Duodenal mucosa (tissue), 2 donors: Measurements from ENCODE around the gene ACTL8.

Experiments used
- H3K27ac ChIP-seq: one replicate; pipeline ENCODE4 v1.7.0; 2013; ENCODE audit warnings: low read depth, low read length
- H3K27me3 ChIP-seq, 2 donors: one replicate each; pipeline ENCODE4 v1.7.0; 2013; ENCODE audit warnings: low read length in 2 of 2, control low read depth in 1 of 2; ENCODE audit not compliant: insufficient read depth in 2 of 2, control insufficient read depth in 1 of 2
- H3K36me3 ChIP-seq, 2 donors: one replicate each; pipeline ENCODE4 v1.7.0; 2013; ENCODE audit warnings: low read length in 2 of 2, control low read depth in 1 of 2; ENCODE audit not compliant: insufficient read depth in 2 of 2, control insufficient read depth in 1 of 2
- H3K4me1 ChIP-seq, 2 donors: one replicate each; pipeline ENCODE4 v1.7.0; 2013; ENCODE audit warnings: low read length in 2 of 2, control low read depth in 1 of 2; ENCODE audit not compliant: insufficient read depth in 2 of 2, control insufficient read depth in 1 of 2
- H3K4me3 ChIP-seq, 2 donors: one replicate each; pipeline ENCODE4 v1.7.0; 2013; ENCODE audit warnings: low read length in 2 of 2, low read depth in 1 of 2
- H3K9ac ChIP-seq, 2 donors: one replicate each; pipeline ENCODE4 v1.7.0; 2013; ENCODE audit warnings: low read length in 2 of 2, low read depth in 1 of 2
- H3K9me3 ChIP-seq, 2 donors: one replicate each; pipeline ENCODE4 v1.7.0; 2013; ENCODE audit warnings: low read length in 2 of 2, control low read depth in 1 of 2; ENCODE audit not compliant: control insufficient read depth in 1 of 2

The ACTL8 gene

DNA sequence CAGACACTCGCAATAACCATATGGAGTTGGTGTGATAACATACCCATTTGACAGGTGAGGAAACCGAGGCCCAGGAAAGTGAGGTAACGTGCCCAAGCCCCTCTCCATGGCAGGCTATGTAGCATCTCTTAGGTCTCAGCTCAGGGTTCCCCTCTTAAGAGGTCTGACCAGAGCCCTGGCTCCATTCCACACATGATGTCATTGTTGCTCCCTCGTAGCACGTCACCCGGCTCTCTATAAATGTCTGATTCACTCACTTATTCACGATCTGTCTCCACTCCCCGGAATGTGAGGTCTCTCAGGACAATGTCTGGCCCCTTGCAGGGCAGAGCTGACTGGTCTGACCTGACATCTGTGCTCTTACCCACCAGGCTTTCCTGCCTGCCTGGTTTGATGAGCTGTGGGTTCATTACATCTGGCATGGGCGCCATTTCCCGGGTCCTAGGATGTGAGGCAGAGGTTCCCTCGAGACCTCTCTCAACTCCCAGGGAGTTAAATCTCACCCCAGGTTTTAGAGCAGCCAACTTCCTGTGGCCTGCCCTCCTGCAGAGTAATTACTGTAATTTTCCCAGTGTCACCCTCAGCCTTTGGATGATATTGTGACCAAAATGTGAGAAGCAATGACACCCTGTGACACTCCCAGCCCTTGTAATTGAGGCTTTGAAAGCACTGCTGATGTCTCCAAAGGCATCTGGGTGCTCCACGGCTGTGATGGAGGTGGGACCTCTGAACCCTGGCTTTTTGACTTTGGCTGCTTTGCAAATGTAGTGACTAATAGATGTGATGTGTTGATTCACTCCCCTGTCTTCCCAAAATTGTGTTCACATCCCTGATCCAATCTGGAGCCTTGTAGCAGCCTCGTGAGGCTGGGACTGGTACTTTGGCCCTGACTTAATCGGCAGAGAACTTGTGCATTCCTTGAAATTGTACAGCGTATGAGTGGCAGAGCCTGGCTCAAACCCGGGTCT is 10.6 kb downstream of the ACTL8 start:
- no peak overlapping the region for H3K27ac ChIP-seq

GRCh38 chr1:17768651-17769241 is 13.6 kb downstream of the ACTL8 start:
- H3K36me3 ChIP-seq: no peaks in the 10 kb centered on the region
- no peak overlapping the region for H3K4me3 ChIP-seq
- H3K9ac ChIP-seq: no peak overlapping the region
- H3K27ac ChIP-seq: no peak overlapping the region
- no peaks in the 10 kb centered on the region for H3K9me3 ChIP-seq
- H3K4me1 ChIP-seq: no peaks in the 10 kb centered on the region
- H3K27me3 ChIP-seq: peaks cover 5 to 8% of the 10 kb centered on the region in 2 donors

More for the DNA sequence above, 10.6 kb downstream of the ACTL8 start:
- H3K9ac ChIP-seq: no peak overlapping the region
- H3K4me3 ChIP-seq: no peak overlapping the region
- no peaks in the 10 kb centered on the region for H3K9me3 ChIP-seq
- peaks cover 0 to 4% of the 10 kb centered on the region in 2 donors for H3K27me3 ChIP-seq
- no peaks in the 10 kb centered on the region for H3K36me3 ChIP-seq
- H3K4me1 ChIP-seq: no peaks in the 10 kb centered on the region

- H3K27me3 ChIP-seq: peaks cover 5 to 9% of the 10 kb centered on the region in 2 donors
- no peak overlapping the region for H3K9ac ChIP-seq
- H3K27ac ChIP-seq: no peak overlapping the region
- no peak overlapping the region for H3K4me3 ChIP-seq
- no peaks in the 10 kb centered on the region for H3K4me1 ChIP-seq
- no peaks in the 10 kb centered on the region for H3K36me3 ChIP-seq
- no peaks in the 10 kb centered on the region for H3K9me3 ChIP-seq
Observed at GRCh38 chr1:17770983-17771382, 15.8 kb downstream of the ACTL8 start.

- H3K4me3 ChIP-seq: no peak overlapping the region
- H3K27me3 ChIP-seq: peaks cover 11 to 14% of the 10 kb centered on the region in 2 donors
- H3K27ac ChIP-seq: no peak overlapping the region
- H3K36me3 ChIP-seq: no peaks in the 10 kb centered on the region
- H3K4me1 ChIP-seq: no peaks in the 10 kb centered on the region
- no peaks in the 10 kb centered on the region for H3K9me3 ChIP-seq
- H3K9ac ChIP-seq: no peak overlapping the region
Observed at GRCh38 chr1:17772615-17773212, 17.6 kb downstream of the ACTL8 start.

DNA sequence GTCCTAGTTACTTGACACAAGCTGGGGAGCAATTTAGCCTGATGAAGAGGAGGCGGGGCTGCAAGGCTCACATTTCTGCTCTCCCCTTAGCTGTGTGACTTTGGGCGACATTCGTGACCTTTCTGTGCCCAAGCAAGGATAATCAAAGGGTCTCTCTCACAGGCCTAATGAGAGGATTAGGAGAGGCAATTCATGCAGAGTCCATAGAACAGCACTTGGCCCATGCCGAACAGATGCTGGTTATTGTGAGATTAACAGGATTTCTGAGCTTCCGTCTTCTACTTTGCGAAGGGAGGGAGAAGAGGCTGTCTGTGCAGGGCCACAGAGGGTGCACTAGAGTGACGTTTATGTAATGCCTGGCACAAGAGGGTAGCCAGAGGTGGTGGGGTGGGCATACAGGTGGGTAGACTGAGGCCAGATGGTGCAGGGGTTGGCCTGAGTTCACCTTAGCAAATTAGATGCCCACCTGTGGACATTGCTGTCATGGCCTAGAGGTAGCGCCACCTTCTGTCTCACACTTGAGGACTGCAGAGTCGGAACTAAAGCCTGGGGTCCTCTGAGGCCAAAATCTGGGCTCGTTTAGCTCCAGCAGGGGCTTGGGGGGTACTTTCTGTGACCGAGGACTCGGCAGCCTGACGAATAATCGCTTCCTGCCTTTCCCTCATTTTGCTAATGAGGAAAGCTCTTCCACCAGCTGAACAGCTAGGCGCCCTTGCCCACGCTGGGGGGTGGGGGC is 18.6 kb downstream of the ACTL8 start:
- no peaks in the 10 kb centered on the region for H3K4me1 ChIP-seq
- H3K4me3 ChIP-seq: no peak overlapping the region
- no peaks in the 10 kb centered on the region for H3K36me3 ChIP-seq
- no peaks in the 10 kb centered on the region for H3K9me3 ChIP-seq
- peaks cover 14 to 17% of the 10 kb centered on the region in 2 donors for H3K27me3 ChIP-seq
- H3K9ac ChIP-seq: no peak overlapping the region
- H3K27ac ChIP-seq: no peak overlapping the region

DNA sequence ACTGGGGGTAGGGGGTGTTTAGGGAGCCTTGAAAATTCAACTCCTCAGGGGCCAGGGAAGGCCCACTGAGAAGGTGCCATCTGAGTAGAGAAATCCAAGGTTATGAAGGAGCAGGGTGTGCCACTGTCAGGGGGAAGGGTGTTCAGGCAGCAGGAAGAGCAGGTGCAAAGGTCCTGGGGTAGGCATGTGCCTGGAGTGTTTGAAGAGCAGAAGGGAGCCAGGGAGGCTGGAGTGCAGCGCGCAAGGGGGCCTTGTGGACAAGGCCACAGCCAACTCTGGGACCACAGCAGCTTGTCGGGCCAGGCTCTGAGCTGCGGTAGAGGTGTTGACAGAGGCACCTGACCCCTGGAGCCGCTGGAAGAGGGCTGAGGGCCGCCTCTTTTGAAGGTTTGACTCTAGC is 19.3 kb downstream of the ACTL8 start:
- Histone ChIP-seq H3K36me3 (no peaks in the 10 kb centered on the region), H3K27ac (no peak overlapping the region), H3K9ac (no peak overlapping the region), H3K4me3 (no peak overlapping the region), H3K4me1 (no peaks in the 10 kb centered on the region), H3K9me3 (no peaks in the 10 kb centered on the region), H3K27me3 (peaks cover 14 to 17% of the 10 kb centered on the region in 2 donors)

GRCh38 chr1:17775796-17776195 is 20.7 kb downstream of the ACTL8 start:
- Histone ChIP-seq H3K9ac (no peak overlapping the region), H3K4me1 (no peaks in the 10 kb centered on the region), H3K9me3 (no peaks in the 10 kb centered on the region), H3K27me3 (peaks cover 14 to 17% of the 10 kb centered on the region in 2 donors), H3K27ac (no peak overlapping the region), H3K36me3 (no peaks in the 10 kb centered on the region), H3K4me3 (no peak overlapping the region)

DNA sequence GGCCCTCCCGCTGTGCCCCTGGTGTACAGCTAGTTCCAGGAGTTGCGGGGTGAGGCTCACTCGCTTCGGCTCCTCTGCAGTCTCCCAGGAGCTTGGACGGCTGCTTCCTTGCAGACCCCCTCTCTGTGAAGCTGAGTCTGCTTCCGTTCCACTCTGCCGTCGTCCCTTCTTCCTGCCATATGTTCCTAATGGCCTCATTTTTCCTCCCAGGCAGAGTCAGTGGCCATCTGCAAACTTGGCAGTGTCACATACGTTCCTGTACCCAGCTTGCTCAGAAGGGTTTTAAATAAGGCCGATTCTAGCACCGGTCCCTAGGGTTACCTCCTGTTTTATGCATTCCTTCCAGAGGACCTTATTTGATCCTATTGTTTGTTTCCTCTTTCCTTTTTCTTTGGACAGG is 21.3 kb downstream of the ACTL8 start:
- Histone ChIP-seq H3K36me3 (no peaks in the 10 kb centered on the region), H3K4me1 (no peaks in the 10 kb centered on the region), H3K9me3 (no peaks in the 10 kb centered on the region), H3K27me3 (peaks cover 14 to 17% of the 10 kb centered on the region in 2 donors), H3K27ac (no peak overlapping the region), H3K4me3 (no peak overlapping the region), H3K9ac (no peak overlapping the region)

DNA sequence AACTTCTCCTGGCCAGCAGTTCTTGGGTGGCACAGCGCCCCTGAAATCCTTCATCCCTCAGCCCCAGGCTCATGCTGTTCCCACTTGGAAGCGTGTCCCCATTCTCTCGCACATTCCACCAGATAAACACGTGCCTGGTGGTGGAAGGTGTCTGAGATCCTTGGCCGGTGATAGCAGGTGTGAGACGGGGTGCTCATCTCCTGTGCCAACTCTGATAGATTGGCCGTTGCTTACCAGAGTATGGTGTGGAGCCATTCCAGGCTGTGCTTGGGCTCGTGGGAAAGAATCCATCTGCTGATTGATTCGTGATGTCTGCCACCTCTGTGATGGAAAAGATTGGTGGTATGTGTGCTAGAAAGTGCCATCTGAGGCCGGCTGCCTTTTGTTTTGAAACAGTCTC is 22.2 kb downstream of the ACTL8 start:
- Histone ChIP-seq H3K27me3 (peaks cover 14 to 17% of the 10 kb centered on the region in 2 donors), H3K4me1 (no peaks in the 10 kb centered on the region), H3K9ac (no peak overlapping the region), H3K36me3 (no peaks in the 10 kb centered on the region), H3K27ac (no peak overlapping the region), H3K4me3 (no peak overlapping the region), H3K9me3 (no peaks in the 10 kb centered on the region)
